Naive thymus-derived CD4-positive, alpha-beta T cell (primary cell): ENCODE results near the gene ABHD11. TPM values are rescaled to one million over a fixed set of nuclear protein-coding genes. Genes with fewer than 3 reads are reported as not detected.

Source experiments
- ATAC-seq: fragments of 150-1000 bp; cut with Tn5 transposase; 2 replicates; pipeline ENCODE4 v1.10.0; 2021; ENCODE audit warnings: mild to moderate bottlenecking, moderate library complexity
- CTCF ChIA-PET: fragments of 350-600 bp; sonication (Branson Sonifier 250); formaldehyde crosslinking; loops from one replicate; lab custom pipeline; 2021; ENCODE audit warnings: antibody characterized with exemption; lab: Charles Lee
- POLR2A ChIA-PET: fragments of 350-600 bp; sonication (Branson Sonifier 250); formaldehyde crosslinking; loops from one replicate; lab custom pipeline; 2021; ENCODE audit warnings: antibody characterized with exemption, inconsistent platforms; lab: Charles Lee
- DNase-seq, 9 donors: peaks; one replicate each; pipeline versions ENCODE4 v3.0.0 to v3.0.0-alpha.2; 2020 to 2022; ENCODE audit warnings: mixed read lengths in 1 of 9
- H3K27ac ChIP-seq: one replicate; pipeline ENCODE4 v1.7.0; 2013; ENCODE audit warnings: mild to moderate bottlenecking, low read depth, low read length, moderate library complexity
- H3K27me3 ChIP-seq, 2 donors: one replicate each; pipeline ENCODE4 v1.7.0; 2013; ENCODE audit warnings: low read length in 2 of 2, mild to moderate bottlenecking in 2 of 2, moderate library complexity in 2 of 2; ENCODE audit not compliant: control insufficient read depth in 2 of 2, insufficient read depth in 2 of 2
- H3K36me3 ChIP-seq, 3 experiments: 1 replicate in 2 of 3; 2 replicates in 1 of 3; pipeline ENCODE4 v1.7.0; 2013; ENCODE audit warnings: low read length in 3 of 3, mild to moderate bottlenecking in 3 of 3, moderate library complexity in 1 of 3; ENCODE audit not compliant: insufficient read depth in 3 of 3, control insufficient read depth in 2 of 3
- H3K4me1 ChIP-seq, 2 donors: one replicate each; pipeline ENCODE4 v1.7.0; 2013; ENCODE audit warnings: low read length in 2 of 2, mild to moderate bottlenecking in 2 of 2, moderate library complexity in 1 of 2; ENCODE audit not compliant: control insufficient read depth in 2 of 2, insufficient read depth in 2 of 2
- H3K4me3 ChIP-seq: 2 replicates; pipeline ENCODE4 v1.7.0; 2013; ENCODE audit warnings: mild to moderate bottlenecking, low read length
- H3K9me3 ChIP-seq, 3 experiments: 1 replicate in 2 of 3; 2 replicates in 1 of 3; pipeline ENCODE4 v1.7.0; 2013; ENCODE audit warnings: low read length in 3 of 3; ENCODE audit not compliant: control insufficient read depth in 2 of 3
- H3K27ac Mint-ChIP-seq, 9 donors: one replicate each; pipeline ENCODE4 v1.8.0; 2020 to 2022; ENCODE audit warnings: mixed read lengths in 9 of 9, mild to moderate bottlenecking in 8 of 9, moderate library complexity in 5 of 9, inconsistent platforms in 2 of 9
- H3K27me3 Mint-ChIP-seq, 5 donors: one replicate each; pipeline ENCODE4 v1.8.0; 2021 to 2022; ENCODE audit warnings: mixed read lengths in 5 of 5, mild to moderate bottlenecking in 1 of 5
- H3K36me3 Mint-ChIP-seq, 5 donors: one replicate each; pipeline ENCODE4 v1.8.0; 2020 to 2022; ENCODE audit warnings: mixed read lengths in 5 of 5, mild to moderate bottlenecking in 3 of 5, inconsistent platforms in 1 of 5
- H3K4me1 Mint-ChIP-seq, 7 donors: one replicate each; pipeline ENCODE4 v1.8.0; 2020 to 2022; ENCODE audit warnings: mixed read lengths in 7 of 7, mild to moderate bottlenecking in 3 of 7, inconsistent platforms in 1 of 7
- H3K4me3 Mint-ChIP-seq, 10 donors: one replicate each; pipeline ENCODE4 v1.8.0; 2020 to 2022; ENCODE audit warnings: mild to moderate bottlenecking in 10 of 10, mixed read lengths in 10 of 10, moderate library complexity in 6 of 10, inconsistent platforms in 2 of 10
- H3K9me3 Mint-ChIP-seq, 11 donors: one replicate each; pipeline ENCODE4 v1.8.0; 2020 to 2022; ENCODE audit warnings: mixed read lengths in 11 of 11, mild to moderate bottlenecking in 4 of 11, inconsistent platforms in 1 of 11, moderate library complexity in 1 of 11
- intact Hi-C, 2 donors: fragments of 100-400 bp; cut with micrococcal nuclease; formaldehyde crosslinking; loops; one replicate each; pipeline ENCODE4 v1.15.1; 2023
- polyA plus RNA-seq, 2 donors: library from polyadenylated mRNA; unstranded; fragments of 300-500 nt; fragmentation: Illumina TruSeq; gene quantifications; one replicate each; pipeline ENCODE4 v1.2.3, GENCODE V29; 2021
- total RNA-seq, 6 experiments: library from RNA in 5 of 6; stranded (reverse) in 5 of 6; gene quantifications; 1 replicate in 5 of 6; 2 replicates in 1 of 6; pipeline ENCODE4 v1.2.3 and lab custom pipeline; 2021 to 2026

ABHD11 gene
- total and polyA plus RNA-seq, 7 experiments from 2014 or later, result 10.2 to 22.7 (median 15.9) TPM

DNA sequence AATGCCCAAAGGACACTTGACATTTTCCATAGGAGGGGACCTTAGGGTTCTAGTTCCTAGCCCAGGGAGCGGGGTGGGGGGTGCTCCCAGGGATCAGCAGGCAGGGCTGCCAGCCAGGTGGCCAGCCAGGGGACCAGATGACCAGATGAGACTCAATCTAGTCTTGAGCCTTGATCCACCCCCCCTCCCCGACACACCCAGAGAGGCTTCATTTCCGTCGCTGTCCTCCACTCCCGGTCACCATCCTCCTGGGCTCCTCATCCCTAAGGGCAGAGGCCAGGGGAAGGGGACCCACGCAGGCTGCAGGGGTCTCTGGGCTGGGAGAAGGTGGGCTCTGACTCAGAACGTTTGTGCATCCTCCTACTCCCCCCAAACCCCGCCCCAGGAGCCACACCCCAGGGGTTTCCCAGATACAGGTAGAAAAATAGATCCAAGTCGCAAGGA lies 20.1 kb downstream of the ABHD11 start:
- Mint-ChIP-seq H3K27me3 (peaks cover 0 to 24% (median 5%) of the 10 kb centered on the region in 5 donors), H3K36me3 (peaks cover 0 to 1% (median 0%) of the 10 kb centered on the region in 5 donors), H3K4me3 (peak overlapping the region; percentile 74 to 92 (median 82)), H3K4me1 (peaks cover 8 to 32% (median 17%) of the 10 kb centered on the region in 7 donors), H3K9me3 (peaks cover 0 to 2% (median 0%) of the 10 kb centered on the region in 11 donors), H3K27ac (peak overlapping the region in 3 of 9 donors; percentile 35 to 88 (median 87))
- ChIA-PET POLR2A (no interaction called here), CTCF (no interaction called here)
- ATAC-seq (no peak), DNase-seq (no peak)
- Histone ChIP-seq H3K27ac (no peak overlapping the region), H3K27me3 (no peaks in the 10 kb centered on the region), H3K4me1 (peaks cover 16 to 22% of the 10 kb centered on the region in 2 donors), H3K4me3 (peak overlapping the region; percentile 68), H3K36me3 (no peaks in the 10 kb centered on the region), H3K9me3 (no peaks in the 10 kb centered on the region)
- intact Hi-C loops, result loop anchor here (1.0 to 10.0 kb wide), 6 partner anchors 14 to 891 kb away; partner anchors contain the start of genes BUD23 (in 1 of the 2), DNAJC30 (in 1 of the 2), FZD9 (in 1 of the 2) and MLXIPL (in 1 of the 2)

DNA sequence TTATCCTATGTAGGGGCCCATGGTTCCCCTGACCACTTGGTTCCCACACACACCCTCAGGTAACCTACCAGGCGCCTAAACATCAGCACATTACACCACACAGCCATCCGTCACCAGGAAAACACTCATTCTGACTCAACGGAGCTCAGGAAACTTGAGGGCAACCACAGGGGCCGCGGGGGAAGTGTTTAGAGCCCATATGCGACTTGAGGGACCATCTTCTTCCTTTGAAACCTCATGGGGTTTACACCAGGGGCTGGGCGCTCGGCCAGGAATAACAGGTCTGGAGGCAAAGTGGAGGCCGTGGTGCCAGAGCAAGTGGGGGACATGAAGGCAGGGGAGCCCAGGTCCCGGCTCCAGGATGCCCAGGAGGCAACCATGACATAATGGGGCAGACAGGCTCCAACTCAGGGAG lies 20.6 kb downstream of the ABHD11 start:
- Mint-ChIP-seq H3K27me3 (peaks cover 0 to 24% (median 5%) of the 10 kb centered on the region in 5 donors), H3K36me3 (peaks cover 0 to 1% (median 0%) of the 10 kb centered on the region in 5 donors), H3K4me3 (peak overlapping the region; percentile 74 to 92 (median 82)), H3K9me3 (peaks cover 0 to 2% (median 0%) of the 10 kb centered on the region in 11 donors), H3K27ac (peak overlapping the region in 8 of 9 donors; percentile 19 to 88 (median 75)), H3K4me1 (peaks cover 9 to 34% (median 17%) of the 10 kb centered on the region in 7 donors)
- H3K9me3 ChIP-seq, result no peaks in the 10 kb centered on the region
- POLR2A ChIA-PET, result interaction anchor here (1.2 kb wide), 1 partner anchor 19 kb away, joined by 3 read pairs; no protein-coding TSS in a partner anchor
- H3K4me1 ChIP-seq, result peaks cover 16 to 22% of the 10 kb centered on the region in 2 donors
- DNase-seq (peak in 7 of 9 donors; percentile 39 to 81 (median 44)), ATAC-seq (peak; percentile 77)
- peak overlapping the region; percentile 68 for H3K4me3 ChIP-seq
- no peaks in the 10 kb centered on the region for H3K36me3 ChIP-seq
- intact Hi-C loops, result loop anchor here (1.0 to 10.0 kb wide), 6 partner anchors 14 to 891 kb away; partner anchors contain the start of genes BUD23 (in 1 of the 2), DNAJC30 (in 1 of the 2), FZD9 (in 1 of the 2) and MLXIPL (in 1 of the 2)
- CTCF ChIA-PET, result no interaction called here
- H3K27me3 ChIP-seq, result no peaks in the 10 kb centered on the region
- H3K27ac ChIP-seq, result no peak overlapping the region

DNA sequence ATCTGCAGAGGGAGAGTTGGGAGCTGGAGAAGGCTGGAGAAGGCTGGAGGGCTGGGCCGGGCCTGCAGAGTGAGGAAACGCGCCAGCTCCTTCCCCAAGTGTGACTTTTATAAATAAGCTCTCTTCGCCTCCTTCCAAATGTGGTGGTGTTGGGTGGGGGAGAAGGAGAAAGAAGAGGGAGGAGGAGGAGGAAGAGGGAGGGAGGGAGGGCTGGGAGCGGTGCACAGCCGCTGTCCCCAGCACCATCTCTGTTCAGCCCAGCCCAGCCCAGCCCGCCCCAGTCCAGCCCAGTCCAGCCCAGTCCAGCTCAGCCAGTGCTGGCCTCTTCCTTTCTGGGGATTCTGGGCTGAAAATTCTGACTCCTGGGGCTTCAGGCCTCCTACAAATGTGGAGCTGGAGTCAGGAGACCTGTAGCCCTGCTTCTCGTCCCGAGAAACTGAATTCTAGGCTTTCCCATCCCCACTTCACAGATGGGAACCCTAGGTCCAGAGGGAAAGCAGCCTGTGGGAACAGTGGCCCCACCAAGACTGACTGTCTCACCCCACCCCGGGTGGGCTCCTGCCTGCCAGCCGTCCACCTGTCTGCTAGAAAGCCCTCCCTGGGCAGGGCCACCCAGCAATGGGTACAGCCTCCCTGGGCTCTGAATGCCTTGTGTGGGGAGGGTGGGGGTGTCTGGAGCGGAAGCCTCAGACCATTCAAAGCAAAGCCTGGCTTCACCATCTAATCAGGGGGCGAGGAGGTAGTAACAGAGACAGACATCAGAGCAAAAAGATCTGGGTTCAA lies 21.4 kb downstream of the ABHD11 start:
- Mint-ChIP-seq H3K4me1 (peaks cover 13 to 41% (median 20%) of the 10 kb centered on the region in 7 donors), H3K36me3 (peaks cover 0 to 1% (median 0%) of the 10 kb centered on the region in 5 donors), H3K9me3 (peaks cover 0 to 2% (median 0%) of the 10 kb centered on the region in 11 donors), H3K27me3 (peaks cover 0 to 18% (median 5%) of the 10 kb centered on the region in 5 donors), H3K27ac (peak overlapping the region in 6 of 9 donors; percentile 19 to 88 (median 60)), H3K4me3 (peak overlapping the region in 9 of 10 donors; percentile 74 to 92 (median 83))
- ATAC-seq (no peak), DNase-seq (no peak)
- H3K27ac ChIP-seq, result no peak overlapping the region
- ChIA-PET POLR2A (interaction anchor here (1.2 kb wide), 1 partner anchor 20 kb away, joined by 3 read pairs; no protein-coding TSS in a partner anchor), CTCF (interaction anchor here (0.6 to 1.2 kb wide), 3 partner anchors 13 to 110 kb away, joined by 3 to 4 read pairs (median 3); no protein-coding TSS in a partner anchor)
- H3K4me1 ChIP-seq, result peaks cover 16 to 22% of the 10 kb centered on the region in 2 donors
- no peaks in the 10 kb centered on the region for H3K9me3 ChIP-seq
- intact Hi-C loops, result loop anchor here (5.0 to 10.0 kb wide), 3 partner anchors 95 to 890 kb away; partner anchors contain the start of genes FZD9 (in 1 of the 2), MLXIPL (in 1 of the 2) and TYW1B (in 1 of the 2)
- H3K27me3 ChIP-seq, result no peaks in the 10 kb centered on the region
- no peak overlapping the region for H3K4me3 ChIP-seq
- H3K36me3 ChIP-seq, result no peaks in the 10 kb centered on the region

DNA sequence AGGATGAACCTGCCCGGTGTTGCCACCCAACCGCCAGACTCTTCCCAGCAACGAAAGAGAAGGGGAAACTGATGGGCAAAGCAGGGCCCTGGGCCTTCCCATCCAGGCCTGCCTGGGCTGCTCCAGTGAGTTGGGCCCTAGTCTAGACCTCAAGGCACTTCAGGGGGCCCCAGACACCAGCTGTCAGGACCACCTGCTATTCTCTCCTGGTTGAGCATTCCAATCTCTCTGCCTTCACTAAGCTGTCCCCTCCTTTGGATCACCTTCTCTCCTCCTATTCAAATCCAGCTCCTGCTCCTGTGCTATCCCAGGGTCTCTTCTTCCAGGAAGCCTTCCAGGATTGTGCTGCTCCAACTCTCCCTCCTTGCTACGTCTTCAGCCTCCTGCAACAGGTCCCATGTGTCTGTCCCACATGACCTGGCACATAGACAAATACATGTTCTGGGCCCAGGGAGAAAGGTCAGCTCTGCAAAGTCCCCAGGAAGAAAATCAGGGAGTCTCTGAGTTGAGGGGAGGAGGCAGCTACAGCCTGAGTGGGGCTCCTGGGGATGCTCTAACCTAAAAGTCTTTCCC lies 22.2 kb downstream of the ABHD11 start:
- Mint-ChIP-seq H3K36me3 (peaks cover 0 to 1% (median 0%) of the 10 kb centered on the region in 5 donors), H3K9me3 (peaks cover 0 to 2% (median 0%) of the 10 kb centered on the region in 11 donors), H3K27me3 (peaks cover 0 to 14% (median 5%) of the 10 kb centered on the region in 5 donors), H3K4me3 (no peak overlapping the region), H3K27ac (peak overlapping the region in 2 of 9 donors; percentile 4 to 42), H3K4me1 (peaks cover 13 to 41% (median 20%) of the 10 kb centered on the region in 7 donors)
- ChIA-PET CTCF (interaction anchor here (0.8 to 1.2 kb wide), 2 partner anchors 12 to 109 kb away, joined by 3 to 4 read pairs; no protein-coding TSS in a partner anchor), POLR2A (no interaction called here)
- H3K9me3 ChIP-seq, result no peaks in the 10 kb centered on the region
- DNase-seq (no peak), ATAC-seq (no peak)
- H3K4me1 ChIP-seq, result peaks cover 16 to 22% of the 10 kb centered on the region in 2 donors
- H3K36me3 ChIP-seq, result no peaks in the 10 kb centered on the region
- no peaks in the 10 kb centered on the region for H3K27me3 ChIP-seq
- no peak overlapping the region for H3K27ac ChIP-seq
- H3K4me3 ChIP-seq, result no peak overlapping the region
- intact Hi-C loops, result loop anchor here (5.0 to 10.0 kb wide), 3 partner anchors 94 to 889 kb away; partner anchors contain the start of genes FZD9 (in 1 of the 2), MLXIPL (in 1 of the 2) and TYW1B (in 1 of the 2)

DNA sequence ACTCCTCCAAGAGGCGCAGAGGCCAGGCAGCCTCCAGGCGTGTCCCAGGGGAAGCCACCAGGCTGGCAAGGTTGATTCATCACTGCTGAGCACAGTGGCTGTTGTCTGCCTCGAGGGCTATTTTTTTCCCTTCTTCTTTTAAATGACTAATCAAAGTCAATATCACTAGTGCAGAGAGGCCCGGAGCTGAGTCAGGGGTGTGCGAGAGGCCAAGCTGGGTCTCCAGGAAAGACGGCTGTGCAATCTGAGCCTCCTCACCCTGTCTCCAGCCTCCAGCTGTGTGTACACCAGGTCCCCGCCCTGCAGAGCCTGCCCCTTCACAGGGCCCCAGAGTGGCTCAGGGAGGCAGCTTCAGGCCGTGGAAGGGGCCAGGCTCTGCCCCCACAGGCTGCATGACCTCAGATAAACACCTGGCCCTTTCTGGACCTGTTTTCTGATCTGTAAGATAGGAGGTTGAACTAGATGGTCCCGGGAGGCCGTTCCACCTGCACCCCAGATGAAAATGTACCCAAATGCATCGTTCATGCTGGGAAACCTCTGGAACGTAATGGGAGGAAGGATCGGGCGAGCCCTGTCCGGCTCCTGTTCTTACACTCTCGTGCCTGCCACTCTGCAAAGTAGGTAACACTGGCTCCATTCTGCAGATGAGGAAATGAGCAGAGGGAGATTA lies 22.8 kb downstream of the ABHD11 start:
- no peaks in the 10 kb centered on the region for H3K27me3 ChIP-seq
- H3K4me3 ChIP-seq, result no peak overlapping the region
- ChIA-PET CTCF (interaction anchor here (1.0 to 1.2 kb wide), 2 partner anchors 9 to 108 kb away, joined by 3 to 4 read pairs; no protein-coding TSS in a partner anchor), POLR2A (no interaction called here)
- DNase-seq (peak in 1 of 9 donors; percentile 65), ATAC-seq (peak; percentile 34)
- peaks cover 0 to 1% (median 0%) of the 10 kb centered on the region in 5 donors for H3K36me3 Mint-ChIP-seq
- H3K4me1 Mint-ChIP-seq, result peaks cover 13 to 41% (median 20%) of the 10 kb centered on the region in 7 donors
- peaks cover 16 to 22% of the 10 kb centered on the region in 2 donors for H3K4me1 ChIP-seq
- no peaks in the 10 kb centered on the region for H3K36me3 ChIP-seq
- no peak overlapping the region for H3K4me3 Mint-ChIP-seq
- no peak overlapping the region for H3K27ac Mint-ChIP-seq
- H3K9me3 Mint-ChIP-seq, result peaks cover 0 to 2% (median 0%) of the 10 kb centered on the region in 11 donors
- H3K27me3 Mint-ChIP-seq, result peaks cover 0 to 10% (median 5%) of the 10 kb centered on the region in 5 donors
- no peak overlapping the region for H3K27ac ChIP-seq
- intact Hi-C loops, result loop anchor here (5.0 to 10.0 kb wide), 3 partner anchors 93 to 888 kb away; partner anchors contain the start of genes FZD9 (in 1 of the 2), MLXIPL (in 1 of the 2) and TYW1B (in 1 of the 2)
- H3K9me3 ChIP-seq, result no peaks in the 10 kb centered on the region
